Panc1 (cell line): Measurements from ENCODE around the gene DDX49.

Experiments used
- SIN3A ChIP-seq: IDR thresholded peaks from 2 replicates; pipeline ENCODE4 v1.6.1; 2012; ENCODE audit warnings: low read depth, mild to moderate bottlenecking, low read length, moderate library complexity, borderline replicate concordance; ENCODE audit not compliant: insufficient read depth
- TF ChIP-seq, protein P1 (sequence below), 2 experiments: IDR thresholded peaks; 2 replicates each; pipeline ENCODE4 v1.6.1; 2011 to 2012; ENCODE audit warnings: low read depth in 2 of 2, control low read depth in 1 of 2, low read length in 1 of 2, mild to moderate bottlenecking in 1 of 2, moderate library complexity in 1 of 2; ENCODE audit not compliant: insufficient read depth in 1 of 2
- TF ChIP-seq, protein P2 (sequence below): fragments of 450-650 bp; IDR thresholded peaks from 2 replicates; pipeline ENCODE4 v1.5.1; 2017; ENCODE audit warnings: mild to moderate bottlenecking

DNA sequence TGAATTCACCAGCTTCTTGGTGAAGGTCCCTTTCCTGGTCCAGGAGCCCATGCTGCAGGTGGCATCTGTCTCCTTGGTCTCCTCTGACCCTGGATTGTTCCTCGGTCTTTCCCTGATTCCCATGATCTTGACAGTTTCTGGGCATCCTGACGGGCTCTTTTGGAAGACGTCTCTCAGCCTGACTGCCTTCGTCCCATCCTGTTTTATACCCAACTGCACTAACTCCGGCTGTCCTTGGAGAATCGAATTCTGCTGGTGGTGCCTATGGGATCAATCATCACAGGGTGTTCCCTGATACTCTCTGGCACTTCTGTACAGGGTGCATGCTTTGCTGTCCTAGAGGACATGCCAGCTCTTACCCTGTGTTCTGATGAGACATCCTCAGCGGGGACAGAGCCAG, 42.6 kb upstream of the DDX49 start:
- TF ChIP-seq, protein P1, sequence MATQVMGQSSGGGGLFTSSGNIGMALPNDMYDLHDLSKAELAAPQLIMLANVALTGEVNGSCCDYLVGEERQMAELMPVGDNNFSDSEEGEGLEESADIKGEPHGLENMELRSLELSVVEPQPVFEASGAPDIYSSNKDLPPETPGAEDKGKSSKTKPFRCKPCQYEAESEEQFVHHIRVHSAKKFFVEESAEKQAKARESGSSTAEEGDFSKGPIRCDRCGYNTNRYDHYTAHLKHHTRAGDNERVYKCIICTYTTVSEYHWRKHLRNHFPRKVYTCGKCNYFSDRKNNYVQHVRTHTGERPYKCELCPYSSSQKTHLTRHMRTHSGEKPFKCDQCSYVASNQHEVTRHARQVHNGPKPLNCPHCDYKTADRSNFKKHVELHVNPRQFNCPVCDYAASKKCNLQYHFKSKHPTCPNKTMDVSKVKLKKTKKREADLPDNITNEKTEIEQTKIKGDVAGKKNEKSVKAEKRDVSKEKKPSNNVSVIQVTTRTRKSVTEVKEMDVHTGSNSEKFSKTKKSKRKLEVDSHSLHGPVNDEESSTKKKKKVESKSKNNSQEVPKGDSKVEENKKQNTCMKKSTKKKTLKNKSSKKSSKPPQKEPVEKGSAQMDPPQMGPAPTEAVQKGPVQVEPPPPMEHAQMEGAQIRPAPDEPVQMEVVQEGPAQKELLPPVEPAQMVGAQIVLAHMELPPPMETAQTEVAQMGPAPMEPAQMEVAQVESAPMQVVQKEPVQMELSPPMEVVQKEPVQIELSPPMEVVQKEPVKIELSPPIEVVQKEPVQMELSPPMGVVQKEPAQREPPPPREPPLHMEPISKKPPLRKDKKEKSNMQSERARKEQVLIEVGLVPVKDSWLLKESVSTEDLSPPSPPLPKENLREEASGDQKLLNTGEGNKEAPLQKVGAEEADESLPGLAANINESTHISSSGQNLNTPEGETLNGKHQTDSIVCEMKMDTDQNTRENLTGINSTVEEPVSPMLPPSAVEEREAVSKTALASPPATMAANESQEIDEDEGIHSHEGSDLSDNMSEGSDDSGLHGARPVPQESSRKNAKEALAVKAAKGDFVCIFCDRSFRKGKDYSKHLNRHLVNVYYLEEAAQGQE (IDR thresholded peaks at IDR 0.05; ENCODE audit: insufficient read depth in 1 of 2, low read depth in 2 of 2, low read length in 1 of 2) = no peak
- TF ChIP-seq, protein P2, sequence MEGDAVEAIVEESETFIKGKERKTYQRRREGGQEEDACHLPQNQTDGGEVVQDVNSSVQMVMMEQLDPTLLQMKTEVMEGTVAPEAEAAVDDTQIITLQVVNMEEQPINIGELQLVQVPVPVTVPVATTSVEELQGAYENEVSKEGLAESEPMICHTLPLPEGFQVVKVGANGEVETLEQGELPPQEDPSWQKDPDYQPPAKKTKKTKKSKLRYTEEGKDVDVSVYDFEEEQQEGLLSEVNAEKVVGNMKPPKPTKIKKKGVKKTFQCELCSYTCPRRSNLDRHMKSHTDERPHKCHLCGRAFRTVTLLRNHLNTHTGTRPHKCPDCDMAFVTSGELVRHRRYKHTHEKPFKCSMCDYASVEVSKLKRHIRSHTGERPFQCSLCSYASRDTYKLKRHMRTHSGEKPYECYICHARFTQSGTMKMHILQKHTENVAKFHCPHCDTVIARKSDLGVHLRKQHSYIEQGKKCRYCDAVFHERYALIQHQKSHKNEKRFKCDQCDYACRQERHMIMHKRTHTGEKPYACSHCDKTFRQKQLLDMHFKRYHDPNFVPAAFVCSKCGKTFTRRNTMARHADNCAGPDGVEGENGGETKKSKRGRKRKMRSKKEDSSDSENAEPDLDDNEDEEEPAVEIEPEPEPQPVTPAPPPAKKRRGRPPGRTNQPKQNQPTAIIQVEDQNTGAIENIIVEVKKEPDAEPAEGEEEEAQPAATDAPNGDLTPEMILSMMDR = no peak
- no peak for TF ChIP-seq SIN3A
